ENCODE results near the gene ACTR1B.
A peak's percentile ranks its signal among the peaks of the same experiment; 100 is the strongest.

- TF ChIP-seq CTCF (IDR thresholded peaks at IDR 0.05; ENCODE audit: insufficient read depth, low read length, poor library complexity, severe bottlenecking) (peak; percentile 31), EZH2phosphoT487 (conservative IDR thresholded peaks at IDR 0.05; ENCODE audit: low read length) (no peak)
These were observed 36.1 kb upstream of the ACTR1B start for GRCh38 chr2:97699765-97700444.

Measured in SU-DHL-6 (cell line).